HTR-8/SVneo (cell line): ENCODE measurements around the gene KCTD6.

Experiments used
- DNase-seq: peaks from one replicate; pipeline ENCODE4 v3.0.0; 2011; ENCODE audit warnings: low spot score, mixed read lengths; ENCODE audit not compliant: insufficient read length
- FAIRE-seq: peaks from 2 replicates; lab custom pipeline; 2011; peaks lifted over from hg19 to GRCh38; lab: Jason Lieb, UNC

KCTD6 gene

DNA sequence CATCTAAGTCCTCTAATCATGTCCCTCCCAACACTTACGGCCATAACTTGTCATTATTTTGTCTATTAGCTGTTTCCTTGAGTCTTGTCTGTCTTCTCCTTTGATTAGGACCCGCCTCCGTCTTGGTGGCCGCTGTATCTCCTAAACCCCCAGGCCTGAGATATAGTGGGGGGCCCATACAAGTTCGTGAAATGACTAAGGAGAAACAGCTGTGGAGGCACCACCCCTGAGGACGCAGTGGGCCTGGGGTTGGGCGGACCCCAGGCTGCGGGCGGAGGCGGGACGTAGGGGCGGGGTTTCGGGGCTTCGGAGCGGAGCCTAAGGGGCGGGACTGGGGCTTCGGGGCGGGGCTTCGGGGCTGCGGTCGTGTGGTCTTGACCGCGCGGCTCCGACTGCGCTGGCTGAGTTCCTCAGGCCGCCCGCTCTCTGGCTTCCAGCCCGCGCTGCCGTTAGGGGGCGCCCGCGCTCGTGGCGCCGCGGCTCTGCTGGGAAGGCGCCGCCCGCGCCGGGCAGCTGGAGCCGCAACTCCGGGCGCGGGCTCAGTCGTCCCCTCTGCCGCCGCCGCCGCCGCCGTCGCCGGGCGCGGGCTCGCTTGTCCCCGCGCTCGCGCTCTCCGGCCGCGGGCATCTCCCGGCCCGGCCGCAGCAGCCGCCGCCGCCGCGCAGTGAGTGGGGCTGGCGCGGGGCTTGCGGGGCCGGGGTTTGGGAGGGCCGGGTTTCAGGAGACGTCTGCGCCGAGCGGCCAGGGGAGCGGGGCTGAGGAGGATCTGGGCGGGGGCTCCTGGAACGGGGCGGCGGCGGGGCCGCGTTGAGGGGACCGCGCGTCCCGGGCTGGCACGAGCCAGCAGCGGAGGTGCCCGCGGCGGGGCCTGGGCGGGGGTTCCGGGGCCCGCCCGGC is at the start of gene KCTD6:
TSS of gene KCTD6 (plus strand) at position 591 of the 897 bp plus-strand sequence. CDS start 6,660 bp downstream, outside the sequence.
- DNase-seq, result peak; percentile 89
- FAIRE-seq, result peak; percentile 74

DNA sequence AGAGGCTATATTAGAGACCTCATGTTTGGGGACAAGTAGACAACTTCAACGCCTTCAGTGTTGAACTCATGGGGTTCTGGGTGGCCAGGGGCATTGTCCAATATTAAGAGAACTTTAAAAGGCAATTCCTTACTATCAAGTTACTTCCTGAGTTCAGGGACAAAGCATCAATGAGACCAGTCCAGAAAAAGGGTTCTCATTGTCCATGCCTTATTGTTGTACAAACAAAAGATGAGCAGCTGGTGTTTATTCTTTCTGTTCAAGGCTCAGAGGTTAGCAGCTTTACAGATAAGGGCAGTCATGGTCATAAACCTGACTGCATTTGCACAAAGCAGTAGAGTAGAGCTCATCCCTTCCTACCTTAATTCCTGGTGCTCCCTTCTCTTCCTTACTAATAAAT is 39.7 kb upstream of the KCTD6 start:
- no peak for FAIRE-seq
- DNase-seq, result no peak

DNA sequence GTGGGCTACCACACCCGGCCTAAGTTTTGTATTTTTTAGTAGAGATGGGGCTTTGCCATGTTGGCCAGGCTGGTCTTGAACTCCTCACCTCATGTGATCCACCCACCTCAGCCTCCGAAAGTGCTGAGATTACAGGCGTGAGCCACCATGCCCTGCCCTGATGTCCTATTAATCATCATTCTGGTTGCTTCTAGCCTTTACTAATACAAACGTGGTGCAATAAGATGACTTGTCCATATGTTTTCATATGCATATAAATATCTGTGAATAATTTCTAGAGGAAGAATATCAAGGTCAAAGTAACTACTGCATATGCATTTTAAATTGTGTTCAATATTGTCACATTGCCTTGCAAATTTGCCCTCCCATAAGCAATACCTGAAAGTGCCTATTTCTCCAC is 32.7 kb upstream of the KCTD6 start:
- DNase-seq (no peak), FAIRE-seq (no peak)

DNA sequence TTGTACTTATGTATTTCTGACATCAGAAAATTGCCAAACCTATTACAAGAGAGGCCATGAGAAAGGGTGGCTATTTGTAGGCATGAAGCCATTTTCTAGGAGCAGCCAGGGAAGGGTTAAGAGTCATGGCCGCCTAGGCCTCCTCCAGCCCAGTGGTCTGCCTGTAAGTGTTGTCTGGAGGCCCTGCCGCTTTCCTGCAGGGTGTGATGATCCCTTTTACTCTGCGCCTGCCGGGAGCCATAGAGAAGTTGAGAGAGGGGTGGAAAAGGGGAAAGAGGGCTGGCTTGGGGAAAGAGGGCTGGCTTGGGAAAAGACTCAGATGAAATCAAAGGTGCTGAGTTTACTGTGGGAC is 29.1 kb upstream of the KCTD6 start:
- DNase-seq (no peak), FAIRE-seq (no peak)

DNA sequence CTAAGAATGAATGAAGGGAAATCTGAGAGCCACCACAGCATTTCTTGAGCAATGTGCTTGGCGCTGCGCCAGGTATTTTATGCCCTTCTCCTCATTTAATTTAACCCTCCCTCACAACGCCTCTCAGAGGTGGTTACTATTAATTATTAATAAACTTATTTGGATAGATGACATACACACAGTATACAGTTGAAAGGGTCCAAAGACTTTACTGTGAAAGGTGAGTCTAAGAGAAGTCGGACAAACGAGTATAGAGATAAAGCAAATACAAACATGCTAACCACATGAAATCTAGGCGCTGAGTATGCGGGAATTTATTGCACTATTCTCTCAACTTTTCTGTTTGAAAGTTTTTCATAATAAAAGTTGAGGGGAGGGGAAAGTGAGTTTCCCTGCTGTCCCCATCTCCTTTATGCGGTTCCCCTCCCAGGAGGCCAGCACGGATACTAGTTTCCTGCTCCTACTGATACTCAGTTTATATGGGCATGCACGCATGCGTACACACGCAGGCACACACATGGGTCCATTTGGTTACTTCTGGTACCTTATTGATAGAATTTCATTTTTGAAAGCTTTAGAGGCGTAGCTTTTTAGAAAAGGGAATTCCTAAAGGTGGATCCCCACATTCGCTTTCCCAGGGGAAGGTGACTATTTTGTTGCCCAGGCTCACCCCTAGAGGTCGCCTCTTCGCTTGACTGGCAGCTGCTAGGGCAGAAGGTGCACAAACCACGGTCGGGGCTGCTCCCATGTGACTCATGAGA is 28.5 kb upstream of the KCTD6 start:
- FAIRE-seq (peak; percentile 81), DNase-seq (peak; percentile 87)

DNA sequence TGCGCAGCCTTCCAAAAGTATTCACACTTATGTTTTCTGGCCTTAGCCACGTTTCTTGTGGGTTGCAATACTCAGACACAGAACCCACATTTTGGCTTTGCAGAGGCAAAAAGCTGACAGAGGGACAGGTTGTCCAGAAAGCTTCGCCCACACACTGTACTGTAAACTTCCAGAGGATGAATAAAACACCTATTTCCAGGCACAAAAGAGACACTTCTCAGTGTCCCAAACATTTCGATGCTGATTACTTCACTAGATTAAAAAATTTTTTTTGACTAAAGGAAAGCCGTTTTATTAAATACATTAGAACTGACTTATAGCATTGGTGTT is 28.0 kb upstream of the KCTD6 start:
- FAIRE-seq, result no peak
- no peak for DNase-seq

DNA sequence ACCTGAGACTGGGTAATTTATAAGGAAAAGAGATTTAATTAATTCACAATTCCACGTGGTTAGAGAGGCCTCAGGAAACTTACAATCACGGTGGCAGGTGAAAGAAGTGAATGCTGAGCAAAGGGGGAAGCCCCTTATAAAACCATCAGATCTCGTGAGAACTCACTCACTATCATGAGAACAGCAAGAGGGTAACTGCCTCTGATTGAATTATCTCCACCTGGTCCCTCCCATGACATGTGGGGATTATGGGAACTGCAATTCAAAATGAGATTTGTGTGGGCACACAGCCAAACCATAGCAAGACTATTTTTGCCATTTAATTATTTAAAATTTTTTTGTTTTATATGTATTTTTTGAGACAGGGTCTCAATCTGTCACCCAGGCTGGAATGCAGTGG is 27.0 kb upstream of the KCTD6 start:
- FAIRE-seq (no peak), DNase-seq (no peak)

DNA sequence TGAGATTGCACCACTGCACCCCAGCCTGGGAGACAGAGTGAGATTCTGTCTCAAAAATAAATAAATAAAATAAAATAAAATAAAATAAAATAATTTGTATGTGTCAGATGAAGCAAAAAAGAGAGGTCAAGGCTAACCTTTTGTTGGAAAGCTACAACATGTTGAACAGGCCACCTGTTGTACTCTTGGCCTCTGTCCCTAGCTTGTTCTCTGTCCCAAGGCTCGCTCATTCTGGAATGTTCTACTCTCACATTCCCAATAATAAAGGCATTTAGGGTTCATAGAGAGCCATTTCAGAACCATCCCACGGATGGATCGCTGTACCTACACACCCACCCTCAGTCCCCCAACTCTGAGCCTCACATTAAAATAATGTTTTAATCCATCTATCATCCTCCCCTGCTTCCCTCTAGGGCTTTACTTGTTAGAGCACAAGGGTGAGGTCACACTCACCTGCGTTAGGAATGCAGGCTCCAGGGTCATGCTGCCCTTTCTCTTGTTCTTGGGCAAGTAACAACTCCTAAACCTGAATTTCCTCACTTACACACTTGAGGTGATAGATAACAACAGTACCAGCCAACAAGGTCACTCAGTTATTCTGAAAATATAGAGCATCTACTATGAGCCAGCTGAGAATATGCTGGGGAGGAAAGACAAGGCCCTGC is 24.9 kb upstream of the KCTD6 start:
- no peak for DNase-seq
- no peak for FAIRE-seq

DNA sequence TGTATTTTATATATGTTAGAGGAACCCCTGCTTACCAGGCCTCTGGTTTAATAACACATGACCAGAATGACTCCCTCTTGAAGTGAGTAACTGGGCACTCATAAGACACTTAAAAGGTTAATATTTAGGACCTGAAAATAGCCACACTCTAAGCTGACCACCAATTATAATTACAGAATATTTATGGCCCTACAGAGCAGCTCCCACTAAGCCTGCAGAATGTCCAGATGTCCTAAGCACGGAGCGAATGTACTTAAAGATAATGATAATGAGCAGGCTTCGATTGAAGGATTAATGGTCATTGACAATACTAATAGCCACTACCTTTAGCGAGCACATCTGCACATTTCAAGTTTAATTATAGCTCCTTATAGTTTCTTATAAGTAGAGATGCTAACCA is 22.8 kb upstream of the KCTD6 start:
- FAIRE-seq, result no peak
- DNase-seq, result no peak

DNA sequence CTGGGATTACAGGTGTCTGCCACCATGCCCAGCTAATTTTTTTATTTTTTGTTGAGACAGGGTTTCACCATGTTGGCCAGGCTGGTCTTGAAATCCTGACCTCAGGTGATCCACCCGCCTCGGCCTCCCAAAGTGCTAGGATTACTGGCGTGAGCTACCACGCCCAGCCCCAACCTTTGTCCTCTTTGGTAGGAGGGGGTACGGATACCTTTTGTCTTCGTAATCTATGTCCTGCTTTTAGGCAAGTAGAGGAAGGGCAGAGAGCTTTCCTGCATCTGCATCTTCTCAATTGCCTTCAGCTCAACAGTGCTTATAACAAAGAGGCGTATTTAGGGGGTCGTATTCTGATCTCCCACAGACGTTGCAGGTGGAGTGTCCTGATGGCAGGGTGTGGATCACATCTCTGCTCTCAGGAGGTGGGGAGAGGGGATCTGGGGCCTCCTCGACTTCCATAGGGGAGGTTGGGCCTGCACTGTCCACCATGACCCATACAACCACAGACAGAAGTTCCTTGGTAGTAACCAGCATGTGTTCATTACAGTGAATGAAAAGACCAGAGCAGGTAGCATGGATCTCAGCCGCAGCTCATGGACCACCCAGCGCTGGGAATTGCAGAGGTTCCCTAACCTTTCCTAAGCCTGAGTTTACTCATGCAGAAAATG is 21.4 kb upstream of the KCTD6 start:
- FAIRE-seq (no peak), DNase-seq (no peak)

DNA sequence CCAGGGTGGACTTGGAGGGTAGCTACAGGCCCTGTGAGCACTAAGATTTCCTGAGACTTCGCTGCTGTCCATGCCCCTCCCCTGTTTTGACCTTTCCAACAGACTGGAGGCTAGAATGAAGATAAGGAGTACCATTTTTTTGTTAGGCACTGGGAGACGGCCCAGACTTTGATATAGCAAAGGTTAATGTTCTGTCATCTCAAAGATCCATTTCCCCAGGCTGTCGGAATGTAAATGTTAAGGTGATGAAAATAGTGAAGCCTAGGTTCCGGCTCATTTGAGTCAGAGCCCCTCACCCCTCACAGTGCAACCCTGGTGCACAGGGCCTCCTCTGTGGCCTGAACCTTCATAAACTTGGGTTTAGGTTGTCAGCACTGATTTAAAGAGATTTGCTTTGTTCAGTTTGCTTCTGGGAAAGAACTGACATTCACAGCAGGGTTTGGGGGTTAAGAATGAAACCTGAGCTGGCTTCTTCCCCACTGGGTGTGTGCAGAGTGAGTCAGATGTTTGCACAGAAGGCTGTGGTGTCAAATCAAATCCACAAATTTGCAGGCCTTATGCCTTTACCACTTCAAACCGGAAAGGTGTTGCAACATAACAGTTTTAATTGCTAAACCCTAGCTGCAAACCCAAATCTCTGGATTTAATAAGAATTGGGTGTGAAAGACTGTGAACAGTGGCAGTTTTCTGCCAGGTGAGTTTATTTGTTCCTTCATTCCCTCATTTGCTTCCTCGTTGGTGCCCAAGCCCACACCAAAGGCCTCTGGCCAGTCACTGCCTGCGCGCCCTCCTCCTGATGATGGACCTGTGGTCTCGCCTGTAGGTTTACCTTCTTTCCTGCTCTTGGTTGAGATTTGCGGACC is 20.6 kb upstream of the KCTD6 start:
- FAIRE-seq (peak; percentile 93), DNase-seq (peak; percentile 89)

DNA sequence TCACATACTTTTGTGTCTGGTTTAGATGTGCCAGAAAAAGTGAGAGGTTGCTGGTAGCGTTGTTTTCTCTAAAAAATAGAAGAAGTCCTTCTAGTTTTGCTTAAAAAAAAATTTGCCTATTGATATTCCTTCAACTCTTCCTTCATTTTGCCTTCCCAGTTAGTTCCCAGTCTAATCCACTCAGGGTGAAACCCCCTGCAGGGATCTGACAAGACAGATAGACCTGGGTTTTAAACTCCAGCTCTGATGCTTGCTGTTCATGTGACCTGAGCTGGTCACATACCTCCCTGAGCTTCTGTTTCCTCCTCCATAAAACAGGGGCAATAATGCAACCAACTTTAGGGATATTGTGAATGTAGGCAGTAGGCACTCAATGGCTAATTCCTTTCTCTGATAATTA is 18.6 kb upstream of the KCTD6 start:
- no peak for FAIRE-seq
- no peak for DNase-seq

DNA sequence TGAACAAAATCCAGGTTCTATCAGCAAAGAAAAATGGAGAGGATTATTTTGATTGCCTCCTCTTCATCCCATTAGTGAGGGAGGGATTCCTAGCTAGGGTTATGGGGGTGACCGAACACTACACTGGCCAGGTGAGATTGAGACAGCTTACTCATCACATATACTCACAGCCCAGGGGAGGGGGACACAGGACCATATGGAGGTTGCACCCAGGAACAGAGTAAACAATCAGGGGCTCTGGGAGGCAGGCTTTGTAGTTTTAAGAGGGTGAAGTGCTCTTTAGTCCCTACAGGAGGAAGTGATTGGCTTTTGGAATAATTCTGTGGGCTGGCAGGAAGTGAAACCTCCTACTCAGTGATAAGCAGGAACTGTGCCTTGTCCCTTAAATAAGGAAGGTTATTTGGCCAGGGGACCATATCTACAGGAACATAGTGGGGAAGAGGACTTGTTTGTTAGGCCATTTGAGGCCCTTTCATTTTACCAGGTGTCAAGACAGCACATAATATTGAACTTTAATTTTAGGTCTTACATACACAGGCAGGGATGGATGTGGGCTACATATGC is 17.5 kb upstream of the KCTD6 start:
- DNase-seq (no peak), FAIRE-seq (peak; percentile 52)

DNA sequence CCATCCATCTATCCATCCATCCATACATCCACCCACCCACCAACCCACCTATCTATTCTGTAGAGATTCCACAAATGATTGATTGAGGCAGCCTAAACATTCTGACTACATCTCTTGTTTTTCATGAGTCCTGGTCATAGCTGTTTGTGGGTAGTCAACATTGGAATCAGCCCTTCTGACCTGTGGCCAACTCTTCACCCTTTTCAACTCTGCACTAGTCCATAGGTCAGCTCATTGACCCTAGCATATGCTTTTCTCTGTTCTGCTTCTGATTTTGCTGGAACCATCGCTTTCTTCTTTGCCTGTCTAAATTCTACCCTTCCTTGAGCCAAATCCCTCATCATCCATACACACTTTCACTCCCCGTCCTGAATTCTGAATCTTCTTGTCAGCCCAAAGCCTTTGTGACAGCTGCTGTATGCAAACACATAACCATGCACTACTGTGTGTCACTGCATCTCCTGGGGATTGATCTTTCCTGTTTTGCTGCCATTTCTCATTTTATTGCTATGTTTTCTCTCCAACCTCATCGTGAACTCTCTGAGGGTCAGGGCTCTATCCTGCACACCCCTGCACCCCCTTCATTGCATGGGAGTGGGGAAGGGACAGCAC is 16.8 kb upstream of the KCTD6 start:
- no peak for FAIRE-seq

DNA sequence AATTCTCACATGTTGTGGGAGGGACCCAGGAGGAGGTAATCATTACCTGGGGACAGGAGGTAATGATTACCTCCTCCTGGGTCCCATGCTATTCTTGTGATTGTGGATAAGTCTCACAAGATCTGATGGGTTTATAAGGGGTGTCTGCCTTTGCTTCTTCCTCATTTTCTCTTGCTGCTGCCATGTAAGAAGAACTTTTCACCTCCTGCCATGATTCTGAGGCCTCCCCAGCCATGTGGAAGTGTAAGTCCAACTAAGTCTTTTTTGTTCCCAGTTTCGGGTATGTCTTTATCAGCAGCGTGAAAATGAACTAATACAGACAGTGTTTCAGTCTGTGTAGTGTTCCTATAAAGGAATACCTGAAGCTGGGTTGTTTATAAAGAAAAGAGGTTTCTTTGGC is 13.1 kb upstream of the KCTD6 start:
- DNase-seq (no peak), FAIRE-seq (no peak)

More for the DNA sequence above, 16.8 kb upstream of the KCTD6 start:
- DNase-seq, result no peak

DNA sequence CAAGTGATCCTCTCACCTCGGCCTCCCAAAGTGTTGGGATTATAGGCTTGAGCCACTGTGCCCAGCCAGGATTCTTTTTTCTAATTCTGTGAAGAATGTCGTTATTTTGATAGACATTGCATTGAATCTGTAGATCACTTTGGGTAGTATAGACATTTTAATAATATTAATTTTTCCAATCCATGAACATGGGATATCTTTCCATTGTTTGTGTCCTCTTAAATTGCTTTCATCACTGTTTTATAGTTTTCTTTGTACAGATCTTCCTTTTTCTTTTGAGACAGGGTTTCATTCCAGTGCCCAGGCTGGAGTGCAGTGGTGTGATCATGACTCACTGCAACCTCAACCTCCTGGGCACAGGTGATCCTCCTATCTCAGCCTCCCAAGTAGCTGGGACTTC is 11.6 kb upstream of the KCTD6 start:
- FAIRE-seq (no peak), DNase-seq (no peak)

DNA sequence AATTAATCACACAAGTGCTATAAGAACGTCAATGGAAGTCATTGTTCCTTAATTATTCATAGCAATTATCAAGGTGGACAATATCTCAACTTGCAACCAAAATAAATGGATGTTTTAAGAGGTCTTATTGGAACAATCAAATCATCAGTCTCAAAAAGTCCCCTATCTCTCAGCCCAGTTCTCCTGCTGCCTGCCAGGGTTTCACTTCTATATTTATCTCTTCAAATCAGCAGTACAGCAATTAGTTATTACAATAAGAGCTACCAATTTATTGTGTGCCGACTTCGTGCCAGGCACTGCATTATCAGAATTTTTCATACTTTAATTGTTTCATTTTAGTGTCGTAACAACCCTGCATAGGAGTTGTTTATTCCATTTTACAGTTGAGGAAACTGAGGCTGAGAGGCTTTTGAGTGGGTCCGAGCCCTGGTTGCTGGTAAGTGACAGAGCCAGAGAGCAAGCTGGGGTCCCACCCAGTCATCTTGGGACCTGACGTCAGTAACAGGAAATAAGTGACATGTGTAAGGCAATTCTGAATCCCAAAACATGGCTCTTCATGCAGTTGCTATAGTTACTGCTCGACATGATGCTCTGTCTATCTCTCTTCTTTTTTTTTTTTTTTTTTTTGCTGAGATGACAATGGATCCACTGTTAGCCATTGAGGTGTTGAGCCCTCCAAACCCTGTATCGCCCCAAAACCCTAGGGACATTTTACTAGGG is 8.8 kb upstream of the KCTD6 start:
- FAIRE-seq (no peak), DNase-seq (no peak)

DNA sequence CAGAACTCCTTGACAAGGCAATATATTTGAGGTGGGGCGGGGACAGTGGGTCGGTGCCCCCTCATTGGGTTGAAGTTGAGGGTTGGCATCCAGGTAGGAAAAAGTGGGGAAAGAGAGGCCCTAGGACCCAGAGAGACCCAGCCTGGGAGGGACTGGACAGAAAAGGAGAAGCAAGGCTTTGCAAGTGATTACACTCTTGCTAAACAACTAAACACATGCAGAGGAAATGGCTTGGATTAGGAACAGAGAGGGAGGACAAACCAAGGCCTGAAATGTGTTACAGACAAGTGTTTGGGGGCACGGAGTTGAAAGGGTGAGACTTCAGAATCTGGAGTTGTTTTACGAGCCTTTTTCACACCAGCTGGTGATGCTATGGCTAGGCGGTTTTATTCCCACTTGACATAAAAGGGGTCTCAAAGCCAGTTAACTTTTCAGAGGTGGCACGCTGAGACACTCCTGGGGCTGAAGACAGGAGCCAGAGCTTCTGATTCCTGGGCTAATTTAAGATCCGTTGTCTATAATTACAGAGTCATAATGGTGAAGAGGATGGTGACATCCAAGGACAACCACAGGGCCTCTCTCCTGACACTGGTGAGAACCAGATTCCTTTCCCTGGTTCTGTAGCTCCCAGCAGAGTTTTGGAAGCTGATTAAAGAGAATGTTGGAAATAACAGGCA is 7.7 kb upstream of the KCTD6 start:
- no peak for DNase-seq
- no peak for FAIRE-seq
